A549 (cell line): Measurements from ENCODE around the gene CBARP. TPM values are rescaled to one million over a fixed set of nuclear protein-coding genes. Genes with fewer than 3 reads are reported as not detected.

Experiments used
- ATAC-seq, 2 experiments: fragments of 200-7000 bp in 1 of 2; fragments of >200 bp in 1 of 2; cut with Nextera tagmentation in 1 of 2; cut with Tn5 transposase in 1 of 2; 3 replicates each; pipeline versions ENCODE4 v1.8.0 to v1.9.1; 2018 to 2020; ENCODE audit warnings: mild to moderate bottlenecking in 1 of 2, moderate library complexity in 1 of 2
- CTCF ChIA-PET: fragments of 300-600 bp; sonication (Branson Sonifier 250); formaldehyde crosslinking; extraction: SDS; loops from one replicate; lab custom pipeline; 2021; ENCODE audit warnings: antibody characterized with exemption, inconsistent platforms; lab: Yijun Ruan, JAX
- POLR2A ChIA-PET: fragments of 350-600 bp; formaldehyde crosslinking; extraction: SDS; loops from one replicate; lab custom pipeline; 2021; ENCODE audit warnings: antibody characterized with exemption, inconsistent platforms; lab: Yijun Ruan, JAX
- DNase-seq, 2 experiments: peaks; one replicate each; pipeline versions ENCODE4 v3.0.0 to v3.0.0-alpha.2; 2011 to 2016; ENCODE audit warnings: low read depth in 1 of 2, low spot score in 1 of 2
- FAIRE-seq: peaks from 2 replicates; lab custom pipeline; 2011; peaks lifted over from hg19 to GRCh38; lab: Jason Lieb, UNC
- H3K27ac ChIP-seq, 2 experiments: fragments of >200 bp; sonication (Bioruptor Twin); formaldehyde crosslinking; 3 replicates each; pipeline ENCODE4 v1.5.1; 2016 to 2017
- H3K4me1 ChIP-seq: fragments of >200 bp; sonication (Bioruptor Twin); formaldehyde crosslinking; 3 replicates; pipeline ENCODE4 v1.6.1; 2016
- H3K4me2 ChIP-seq: fragments of >200 bp; sonication (Bioruptor Twin); formaldehyde crosslinking; 3 replicates; pipeline ENCODE4 v1.6.1; 2016
- H3K4me3 ChIP-seq: fragments of >200 bp; sonication (Bioruptor Twin); formaldehyde crosslinking; 3 replicates; pipeline ENCODE4 v1.5.1; 2016
- H3K9me3 ChIP-seq: fragments of >200 bp; sonication (Bioruptor Twin); formaldehyde crosslinking; 3 replicates; pipeline ENCODE4 v1.6.1; 2016
- BHLHE40 ChIP-seq: IDR thresholded peaks from 2 replicates; pipeline ENCODE4 v1.6.1; 2012; ENCODE audit warnings: low read depth, low read length, inconsistent platforms
- CBX2 ChIP-seq: fragments of 200-600 bp; sonication (generic); IDR thresholded peaks from 2 replicates; pipeline ENCODE4 v1.6.1; 2016; ENCODE audit warnings: low read depth, mild to moderate bottlenecking, borderline replicate concordance
- CBX8 ChIP-seq: fragments of 200-600 bp; sonication (generic); IDR thresholded peaks from 2 replicates; pipeline ENCODE4 v1.6.1; 2016
- CEBPB ChIP-seq, 2 experiments: fragments of >200 bp in 1 of 2; sonication (Bioruptor Twin) in 1 of 2; formaldehyde crosslinking in 1 of 2; IDR thresholded peaks; 2 replicates each; pipeline ENCODE4 v1.6.1; 2012 to 2016
- EHMT2 ChIP-seq: fragments of 200-600 bp; sonication (generic); IDR thresholded peaks from 2 replicates; pipeline ENCODE4 v1.6.1; 2016; ENCODE audit warnings: antibody characterized with exemption, low read depth, mild to moderate bottlenecking, moderate library complexity
- FOXS1 ChIP-seq: fragments of 250-450 bp; sonication (Bioruptor Pico); IDR thresholded peaks from 2 replicates; pipeline ENCODE4 v1.5.0; 2020; ENCODE audit warnings: mild to moderate bottlenecking, moderate library complexity
- GATA3 ChIP-seq: IDR thresholded peaks from 2 replicates; pipeline ENCODE4 v1.6.1; 2012; ENCODE audit warnings: borderline replicate concordance
- HDAC2 ChIP-seq: fragments of 200-600 bp; sonication (generic); IDR thresholded peaks from 2 replicates; pipeline ENCODE4 v1.6.1; 2016
- HOXA7 ChIP-seq: fragments of 250-450 bp; sonication (Bioruptor Pico); IDR thresholded peaks from 2 replicates; pipeline ENCODE4 v1.5.0; 2020; ENCODE audit warnings: mild to moderate bottlenecking, moderate library complexity
- JUN ChIP-seq, 2 experiments: fragments of >200 bp; sonication (Bioruptor Twin); formaldehyde crosslinking; IDR thresholded peaks; 2 replicates in 1 of 2; 3 replicates in 1 of 2; pipeline ENCODE4 v1.6.1; 2016 to 2017
- MAZ ChIP-seq: fragments of 150-350 bp; IDR thresholded peaks from 2 replicates; pipeline ENCODE4 v1.6.1; 2014; ENCODE audit warnings: antibody characterized with exemption, low read depth, low read length, borderline replicate concordance
- NPAS2 ChIP-seq: fragments of 250-450 bp; sonication (Bioruptor Pico); IDR thresholded peaks from 2 replicates; pipeline ENCODE4 v1.8.0; 2022; ENCODE audit warnings: mild to moderate bottlenecking, moderate library complexity, borderline replicate concordance
- POLR2A ChIP-seq: IDR thresholded peaks from 2 replicates; pipeline ENCODE4 v1.6.1; 2012; ENCODE audit warnings: mild to moderate bottlenecking, low read length
- SMC3 ChIP-seq: fragments of >200 bp; sonication (Bioruptor Twin); formaldehyde crosslinking; IDR thresholded peaks from 3 replicates; pipeline ENCODE4 v1.6.1; 2018; ENCODE audit warnings: inconsistent platforms
- TFCP2L1 ChIP-seq: fragments of 250-450 bp; sonication (Bioruptor Pico); IDR thresholded peaks from 2 replicates; pipeline ENCODE4 v1.5.0; 2021; ENCODE audit warnings: mild to moderate bottlenecking
- ZC3H11A ChIP-seq: fragments of 450-650 bp; IDR thresholded peaks from 2 replicates; pipeline ENCODE4 v1.6.1; 2014; ENCODE audit warnings: antibody characterized with exemption, mild to moderate bottlenecking
- ZFP36 ChIP-seq: fragments of 450-650 bp; IDR thresholded peaks from 2 replicates; pipeline ENCODE4 v1.6.1; 2014; ENCODE audit warnings: borderline replicate concordance; ENCODE audit not compliant: partially characterized antibody
- WGBS: methylation state at CpG from one replicate; pipeline ENCODE4 v1.1.6; 2017; ENCODE audit errors: missing lambda C conversion rate; 5-methylcytosine and 5-hydroxymethylcytosine counted together
- polyA plus RNA-seq, 4 experiments: library from polyadenylated mRNA; depleted of rRNA in 3 of 4; stranded (reverse); fragments of >200 nt; fragmentation: RNase III in 1 of 4; extraction: RNeasy Plus Mini Kit Qiagen cat#74134 plus additional on column Dnase treatment in 1 of 4; gene quantifications; 2 replicates in 3 of 4; 3 replicates in 1 of 4; pipeline ENCODE4 v1.2.3, GENCODE V29; 2011 to 2017
- TF ChIP-seq, protein P1 (sequence below): fragments of 150-350 bp; IDR thresholded peaks from 2 replicates; pipeline ENCODE4 v1.6.1; 2014; ENCODE audit warnings: low read depth, mild to moderate bottlenecking, low read length
- TF ChIP-seq, protein P2 (sequence below): fragments of 200-600 bp; sonication (generic); IDR thresholded peaks from 2 replicates; pipeline ENCODE4 v1.6.1; 2016; ENCODE audit warnings: antibody characterized with exemption, mild to moderate bottlenecking, moderate library complexity
- TF ChIP-seq, protein P3 (sequence below): IDR thresholded peaks from 2 replicates; pipeline ENCODE4 v1.6.1; 2012
- TF ChIP-seq, protein P4 (sequence below): fragments of >200 bp; sonication (Bioruptor Twin); formaldehyde crosslinking; IDR thresholded peaks from 3 replicates; pipeline ENCODE4 v1.5.1; 2016
- TF ChIP-seq, protein P5 (sequence below): IDR thresholded peaks from 2 replicates; pipeline ENCODE4 v1.6.1; 2012; ENCODE audit warnings: low read depth, borderline replicate concordance
- TF ChIP-seq, protein P6 (sequence below): IDR thresholded peaks from 2 replicates; pipeline ENCODE4 v1.6.1; 2012

Gene CBARP
- polyA plus RNA-seq, 2 of the 4 experiments (the other 2 are of a cell fraction), result 0.19 to 2.0 TPM

DNA sequence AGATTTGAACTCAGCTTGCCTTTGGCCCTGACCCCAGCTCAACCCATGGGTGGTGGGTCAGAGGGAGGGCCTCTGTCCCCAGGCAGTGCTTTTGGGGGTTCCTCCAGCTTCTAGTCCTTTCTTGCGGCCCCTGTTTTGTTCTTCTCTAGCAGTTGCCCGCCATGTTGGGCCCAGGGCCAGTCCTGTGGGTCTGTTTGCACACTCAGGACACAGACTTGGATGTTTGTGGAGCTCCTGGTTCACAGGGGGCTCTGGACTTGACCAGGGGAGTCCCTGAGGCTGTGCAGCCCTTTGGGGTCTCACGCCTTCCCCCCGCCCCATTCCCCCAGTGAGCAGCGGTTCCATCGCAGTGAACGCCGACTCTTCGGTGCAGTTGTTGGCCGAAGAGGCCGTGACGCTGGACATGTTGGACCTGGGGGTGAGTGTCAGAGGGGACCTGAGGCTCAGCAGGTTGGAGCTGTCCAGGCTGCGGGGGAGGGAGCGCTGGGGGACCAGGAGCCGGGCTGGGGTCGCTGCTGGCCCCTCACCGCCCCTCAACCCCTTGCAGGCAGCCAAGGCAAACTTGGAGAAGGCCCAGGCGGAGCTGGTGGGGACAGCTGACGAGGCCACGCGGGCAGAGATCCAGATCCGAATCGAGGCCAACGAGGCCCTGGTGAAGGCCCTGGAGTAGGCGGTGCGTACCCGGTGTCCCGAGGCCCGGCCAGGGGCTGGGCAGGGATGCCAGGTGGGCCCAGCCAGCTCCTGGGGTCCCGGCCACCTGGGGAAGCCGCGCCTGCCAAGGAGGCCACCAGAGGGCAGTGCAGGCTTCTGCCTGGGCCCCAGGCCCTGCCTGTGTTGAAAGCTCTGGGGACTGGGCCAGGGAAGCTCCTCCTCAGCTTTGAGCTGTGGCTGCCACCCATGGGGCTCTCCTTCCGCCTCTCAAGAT is 6.2 kb upstream of the CBARP start (continued):
- TF ChIP-seq ZFP36 (no peak), TFCP2L1 (CRISPR knock-in tag) (no peak), CBX2 (no peak), MAZ (no peak)
- TF ChIP-seq, protein P1, sequence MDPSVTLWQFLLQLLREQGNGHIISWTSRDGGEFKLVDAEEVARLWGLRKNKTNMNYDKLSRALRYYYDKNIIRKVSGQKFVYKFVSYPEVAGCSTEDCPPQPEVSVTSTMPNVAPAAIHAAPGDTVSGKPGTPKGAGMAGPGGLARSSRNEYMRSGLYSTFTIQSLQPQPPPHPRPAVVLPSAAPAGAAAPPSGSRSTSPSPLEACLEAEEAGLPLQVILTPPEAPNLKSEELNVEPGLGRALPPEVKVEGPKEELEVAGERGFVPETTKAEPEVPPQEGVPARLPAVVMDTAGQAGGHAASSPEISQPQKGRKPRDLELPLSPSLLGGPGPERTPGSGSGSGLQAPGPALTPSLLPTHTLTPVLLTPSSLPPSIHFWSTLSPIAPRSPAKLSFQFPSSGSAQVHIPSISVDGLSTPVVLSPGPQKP, result no peak
- TF ChIP-seq, protein P2, sequence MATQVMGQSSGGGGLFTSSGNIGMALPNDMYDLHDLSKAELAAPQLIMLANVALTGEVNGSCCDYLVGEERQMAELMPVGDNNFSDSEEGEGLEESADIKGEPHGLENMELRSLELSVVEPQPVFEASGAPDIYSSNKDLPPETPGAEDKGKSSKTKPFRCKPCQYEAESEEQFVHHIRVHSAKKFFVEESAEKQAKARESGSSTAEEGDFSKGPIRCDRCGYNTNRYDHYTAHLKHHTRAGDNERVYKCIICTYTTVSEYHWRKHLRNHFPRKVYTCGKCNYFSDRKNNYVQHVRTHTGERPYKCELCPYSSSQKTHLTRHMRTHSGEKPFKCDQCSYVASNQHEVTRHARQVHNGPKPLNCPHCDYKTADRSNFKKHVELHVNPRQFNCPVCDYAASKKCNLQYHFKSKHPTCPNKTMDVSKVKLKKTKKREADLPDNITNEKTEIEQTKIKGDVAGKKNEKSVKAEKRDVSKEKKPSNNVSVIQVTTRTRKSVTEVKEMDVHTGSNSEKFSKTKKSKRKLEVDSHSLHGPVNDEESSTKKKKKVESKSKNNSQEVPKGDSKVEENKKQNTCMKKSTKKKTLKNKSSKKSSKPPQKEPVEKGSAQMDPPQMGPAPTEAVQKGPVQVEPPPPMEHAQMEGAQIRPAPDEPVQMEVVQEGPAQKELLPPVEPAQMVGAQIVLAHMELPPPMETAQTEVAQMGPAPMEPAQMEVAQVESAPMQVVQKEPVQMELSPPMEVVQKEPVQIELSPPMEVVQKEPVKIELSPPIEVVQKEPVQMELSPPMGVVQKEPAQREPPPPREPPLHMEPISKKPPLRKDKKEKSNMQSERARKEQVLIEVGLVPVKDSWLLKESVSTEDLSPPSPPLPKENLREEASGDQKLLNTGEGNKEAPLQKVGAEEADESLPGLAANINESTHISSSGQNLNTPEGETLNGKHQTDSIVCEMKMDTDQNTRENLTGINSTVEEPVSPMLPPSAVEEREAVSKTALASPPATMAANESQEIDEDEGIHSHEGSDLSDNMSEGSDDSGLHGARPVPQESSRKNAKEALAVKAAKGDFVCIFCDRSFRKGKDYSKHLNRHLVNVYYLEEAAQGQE, result no peak

DNA sequence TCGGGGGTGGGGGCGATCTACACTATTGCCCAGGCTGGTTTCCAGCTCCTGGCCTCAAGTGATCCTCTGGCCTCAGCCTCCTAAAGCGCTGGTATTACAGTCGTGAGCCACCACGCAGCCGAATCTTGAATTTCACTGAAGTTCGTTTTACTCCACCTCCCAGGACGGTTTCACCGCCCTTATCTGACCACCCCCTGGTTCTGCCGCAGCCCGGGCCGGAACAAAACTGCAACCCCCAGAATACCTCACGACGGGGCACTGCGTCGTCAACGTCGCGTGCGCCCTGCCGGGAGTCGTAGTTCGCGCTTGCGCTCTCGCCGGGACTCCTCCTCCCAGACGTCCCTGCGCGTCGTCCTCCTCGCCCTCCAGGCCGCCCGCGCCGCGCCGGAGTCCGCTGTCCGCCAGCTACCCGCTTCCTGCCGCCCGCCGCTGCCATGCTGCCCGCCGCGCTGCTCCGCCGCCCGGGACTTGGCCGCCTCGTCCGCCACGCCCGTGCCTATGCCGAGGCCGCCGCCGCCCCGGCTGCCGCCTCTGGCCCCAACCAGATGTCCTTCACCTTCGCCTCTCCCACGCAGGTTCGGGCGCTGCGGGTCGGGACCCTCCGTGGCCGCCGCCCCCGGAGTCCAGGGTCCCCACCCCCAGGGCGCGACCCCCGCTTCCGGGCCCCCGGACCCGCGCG is 3.8 kb upstream of the CBARP start, which contains the start of gene ATP5F1D:
Gene ATP5F1D, plus strand, starts transcription at position 335 of the 679 bp plus-strand sequence. Its CDS starts 100 bp downstream, at position 435.
- 2% methylated on average over 10 of the region's 79 CpGs for WGBS
- no peaks in the 10 kb centered on the region for H3K9me3 ChIP-seq
- peak within 1 kb of the TSS; percentile 89 to 100 for H3K27ac ChIP-seq
- H3K4me2 ChIP-seq, result peak within 1 kb of the TSS; percentile 98
- CTCF ChIA-PET, result interaction anchor here (0.6 to 7.5 kb wide), 13 partner anchors 11 to 582 kb away, joined by 3 to 500 read pairs (median 4); partner anchors contain the start of gene CIRBP
- peak within 1 kb of the TSS; percentile 77 for H3K4me3 ChIP-seq
- POLR2A ChIA-PET, result interaction anchor here (1.8 kb wide), 1 partner anchor 28 kb away, joined by 7 read pairs; the partner anchor contains the start of gene CIRBP
- H3K4me1 ChIP-seq, result peaks cover 49% of the 10 kb centered on the region
- ATAC-seq, result peak; percentile 51 to 66
- FAIRE-seq, result no peak
- DNase-seq, result peak; percentile 83 to 94
- TF ChIP-seq GATA3 (no peak), CBX8 (no peak), POLR2A (peak; percentile 71), SMC3 (no peak), FOXS1 (CRISPR knock-in tag) (no peak), CEBPB (IDR thresholded peaks at IDR 0.05) (no peak), NPAS2 (CRISPR knock-in tag) (no peak), HDAC2 (no peak), JUN (IDR thresholded peaks at IDR 0.05) (peak in 1 of 2 experiments; percentile 48; a peak in 1 of 5 replicates), ZC3H11A (no peak), BHLHE40 (0 out of 2 replicates have a peak, but pooled peaks have one; percentile 36), HOXA7 (CRISPR knock-in tag) (no peak), EHMT2 (no peak)
- TF ChIP-seq, protein P2, result no peak
- TF ChIP-seq, protein P3, sequence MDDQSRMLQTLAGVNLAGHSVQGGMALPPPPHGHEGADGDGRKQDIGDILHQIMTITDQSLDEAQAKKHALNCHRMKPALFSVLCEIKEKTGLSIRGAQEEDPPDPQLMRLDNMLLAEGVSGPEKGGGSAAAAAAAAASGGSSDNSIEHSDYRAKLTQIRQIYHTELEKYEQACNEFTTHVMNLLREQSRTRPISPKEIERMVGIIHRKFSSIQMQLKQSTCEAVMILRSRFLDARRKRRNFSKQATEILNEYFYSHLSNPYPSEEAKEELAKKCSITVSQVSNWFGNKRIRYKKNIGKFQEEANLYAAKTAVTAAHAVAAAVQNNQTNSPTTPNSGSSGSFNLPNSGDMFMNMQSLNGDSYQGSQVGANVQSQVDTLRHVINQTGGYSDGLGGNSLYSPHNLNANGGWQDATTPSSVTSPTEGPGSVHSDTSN, result no peak
- TF ChIP-seq, protein P4, sequence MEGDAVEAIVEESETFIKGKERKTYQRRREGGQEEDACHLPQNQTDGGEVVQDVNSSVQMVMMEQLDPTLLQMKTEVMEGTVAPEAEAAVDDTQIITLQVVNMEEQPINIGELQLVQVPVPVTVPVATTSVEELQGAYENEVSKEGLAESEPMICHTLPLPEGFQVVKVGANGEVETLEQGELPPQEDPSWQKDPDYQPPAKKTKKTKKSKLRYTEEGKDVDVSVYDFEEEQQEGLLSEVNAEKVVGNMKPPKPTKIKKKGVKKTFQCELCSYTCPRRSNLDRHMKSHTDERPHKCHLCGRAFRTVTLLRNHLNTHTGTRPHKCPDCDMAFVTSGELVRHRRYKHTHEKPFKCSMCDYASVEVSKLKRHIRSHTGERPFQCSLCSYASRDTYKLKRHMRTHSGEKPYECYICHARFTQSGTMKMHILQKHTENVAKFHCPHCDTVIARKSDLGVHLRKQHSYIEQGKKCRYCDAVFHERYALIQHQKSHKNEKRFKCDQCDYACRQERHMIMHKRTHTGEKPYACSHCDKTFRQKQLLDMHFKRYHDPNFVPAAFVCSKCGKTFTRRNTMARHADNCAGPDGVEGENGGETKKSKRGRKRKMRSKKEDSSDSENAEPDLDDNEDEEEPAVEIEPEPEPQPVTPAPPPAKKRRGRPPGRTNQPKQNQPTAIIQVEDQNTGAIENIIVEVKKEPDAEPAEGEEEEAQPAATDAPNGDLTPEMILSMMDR, result no peak
- TF ChIP-seq, protein P5, sequence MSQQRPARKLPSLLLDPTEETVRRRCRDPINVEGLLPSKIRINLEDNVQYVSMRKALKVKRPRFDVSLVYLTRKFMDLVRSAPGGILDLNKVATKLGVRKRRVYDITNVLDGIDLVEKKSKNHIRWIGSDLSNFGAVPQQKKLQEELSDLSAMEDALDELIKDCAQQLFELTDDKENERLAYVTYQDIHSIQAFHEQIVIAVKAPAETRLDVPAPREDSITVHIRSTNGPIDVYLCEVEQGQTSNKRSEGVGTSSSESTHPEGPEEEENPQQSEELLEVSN, result 0 out of 2 replicates have a peak, but pooled peaks have one; percentile 1
- TF ChIP-seq, protein P6, sequence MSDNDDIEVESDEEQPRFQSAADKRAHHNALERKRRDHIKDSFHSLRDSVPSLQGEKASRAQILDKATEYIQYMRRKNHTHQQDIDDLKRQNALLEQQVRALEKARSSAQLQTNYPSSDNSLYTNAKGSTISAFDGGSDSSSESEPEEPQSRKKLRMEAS, result peak; percentile 35; the same call in 1 of the 2 replicates
